NCI-H748 treated with DMSO at 0.1 percent for 48 hours (cell line): Measurements from ENCODE around the gene SEC31A.
"Not testable (repeated sequence)": the region's sequence is repeated elsewhere in the genome, so short reads cannot be mapped to it uniquely, and the experiment has no call there.

ENCODE experiments used
- DNase-seq: peaks from one replicate; lab custom pipeline; 2025; lab: John Stamatoyannopoulos, UW

SEC31A gene

DNA sequence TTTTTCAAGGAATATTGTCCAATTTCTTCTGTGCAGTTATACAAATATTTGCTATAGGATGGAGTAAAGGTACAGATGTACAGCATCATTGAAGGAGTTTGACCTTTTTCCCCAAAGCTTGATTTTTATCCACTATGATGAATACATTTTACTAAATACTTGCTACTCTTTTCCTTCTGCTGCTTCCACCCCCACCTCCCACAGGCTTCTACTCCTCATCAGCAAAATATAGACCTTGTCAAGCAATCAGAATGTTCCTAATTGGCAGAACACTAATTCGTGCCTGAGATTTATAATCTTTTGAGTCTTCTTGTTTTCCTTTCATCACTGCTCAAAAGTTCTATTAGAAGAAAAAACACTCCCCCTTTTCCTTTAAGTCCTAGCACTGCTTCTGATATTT, 5.8 kb upstream of the SEC31A start:
- no peak for DNase-seq

DNA sequence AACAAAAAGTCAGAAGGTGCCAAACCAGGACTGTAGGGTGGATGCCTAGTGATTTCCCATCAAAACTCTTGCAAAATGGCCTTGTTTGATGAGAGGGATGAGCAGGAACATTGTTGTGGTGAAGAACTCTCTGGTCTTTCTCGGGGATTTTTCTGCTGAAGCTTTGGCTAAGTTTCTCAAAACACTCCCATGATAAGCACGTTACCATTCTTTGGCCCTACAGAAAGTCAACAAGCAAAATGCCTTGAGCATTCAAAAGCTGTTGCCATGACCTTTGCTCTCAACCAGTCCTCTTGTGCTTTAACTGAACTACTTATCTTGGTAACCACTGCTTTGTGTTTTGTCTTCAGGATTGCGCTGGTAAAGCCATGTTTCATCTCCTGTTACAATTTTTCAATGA, 3.0 kb upstream of the SEC31A start:
- DNase-seq: no peak

DNA sequence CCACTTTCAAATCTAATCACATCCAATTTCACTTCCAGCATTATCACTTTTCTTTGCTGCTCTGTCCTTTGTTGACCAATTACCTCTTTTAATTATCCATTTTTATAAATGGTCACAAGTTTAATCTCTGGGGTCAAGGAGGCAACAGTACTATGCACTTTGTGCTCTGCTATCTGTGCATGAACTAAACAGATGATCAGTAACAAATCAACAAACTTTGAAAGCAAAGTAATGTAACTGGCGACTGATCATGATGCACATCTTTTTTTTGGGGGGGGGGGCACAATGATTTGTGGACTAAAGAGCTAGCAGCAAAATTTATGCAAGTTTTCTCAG, 1.5 kb upstream of the SEC31A start:
- DNase-seq: no peak

DNA sequence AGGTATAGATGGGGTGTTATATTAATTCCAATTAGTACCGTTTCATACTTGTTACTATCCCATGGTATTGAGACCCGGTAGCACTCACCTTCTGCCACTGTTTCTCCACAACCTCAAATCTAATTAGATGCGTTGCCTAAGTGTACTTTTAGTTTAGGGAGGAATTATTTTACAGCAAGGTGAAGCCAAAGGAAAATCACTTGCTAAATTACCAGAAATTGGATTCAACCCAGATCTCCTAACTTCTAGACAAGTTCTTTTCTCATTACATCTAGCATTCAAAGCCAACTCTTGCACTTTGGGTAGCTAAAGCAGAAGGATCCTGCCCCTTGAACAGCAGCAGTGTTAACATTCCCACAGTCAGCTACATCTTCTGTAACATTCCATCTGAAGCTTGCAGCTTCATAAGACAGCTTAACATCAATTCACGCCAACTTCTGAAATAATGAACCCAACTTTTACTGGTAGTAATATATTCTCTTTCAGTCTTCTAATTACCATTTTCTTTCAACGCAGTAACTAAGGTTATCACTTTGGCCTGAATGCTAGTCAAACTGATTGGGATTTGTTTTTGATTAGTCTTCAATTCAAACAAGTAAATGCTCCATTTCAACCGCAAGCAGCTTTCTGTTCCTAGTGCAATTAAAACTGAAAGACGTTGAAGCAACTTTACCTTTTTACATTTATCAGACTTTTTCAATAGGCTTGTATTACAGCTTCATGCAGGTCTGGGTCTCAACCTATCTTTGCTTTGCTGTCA, 934 bp upstream of the SEC31A start:
- DNase-seq: no peak

GRCh38 chr4:82890528-82890900, 439 bp downstream of the SEC31A start:
- no peak for DNase-seq

GRCh38 chr4:82889287-82889686, 1.7 kb downstream of the SEC31A start:
- DNase-seq: no peak

DNA sequence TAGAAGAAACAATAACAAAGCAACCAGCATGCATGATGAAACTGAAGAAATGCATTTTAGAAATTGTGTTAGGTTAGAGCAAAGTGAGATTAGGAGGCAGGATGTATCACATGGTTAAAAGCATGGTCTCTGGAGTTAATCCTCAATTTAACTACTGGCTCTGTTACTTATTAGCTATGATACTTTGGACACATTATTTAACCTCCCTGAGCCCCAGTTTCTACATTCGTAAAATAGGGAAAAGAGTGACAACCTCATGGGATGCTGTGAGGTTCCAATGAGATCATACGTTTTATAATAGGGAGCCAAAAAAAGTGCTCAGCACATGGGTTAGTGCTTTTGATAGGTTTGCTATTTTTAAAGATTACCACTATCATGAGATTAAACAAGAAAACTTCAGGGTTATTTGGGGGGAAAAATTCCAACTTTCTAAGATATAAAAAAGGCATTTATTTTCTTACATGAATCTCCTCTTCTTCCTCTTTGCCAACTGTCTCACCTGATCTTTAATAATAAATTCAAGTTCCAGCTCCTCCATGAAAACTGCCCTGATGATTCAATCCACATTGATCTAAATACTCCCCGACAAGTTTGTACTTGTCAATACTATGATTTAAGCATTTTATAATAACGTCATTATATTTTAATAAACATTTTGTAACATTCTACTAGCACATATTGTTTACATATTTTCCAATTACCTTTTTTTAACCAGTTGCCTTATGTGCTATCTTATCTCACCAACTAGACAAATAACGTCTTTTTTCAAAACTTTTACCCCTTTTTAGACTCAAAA, 4.6 kb downstream of the SEC31A start:
- no peak for DNase-seq

DNA sequence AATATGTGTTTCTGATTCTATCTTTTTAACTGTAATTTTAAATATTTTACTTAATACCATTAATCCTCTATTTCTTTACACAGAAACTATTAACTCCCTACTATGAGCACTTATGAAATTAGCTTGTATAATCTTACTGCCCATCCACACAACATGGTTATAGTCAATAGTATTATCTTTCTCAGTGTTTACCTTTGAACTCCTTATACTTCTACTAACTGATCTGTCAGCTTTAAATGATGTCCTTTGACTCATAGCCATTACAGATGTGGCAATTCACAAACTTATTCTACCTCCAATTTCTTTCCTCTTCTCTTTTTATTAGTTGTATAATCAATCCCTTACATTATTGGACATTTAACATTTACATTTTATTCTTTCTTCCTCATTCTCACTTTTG, 5.5 kb downstream of the SEC31A start:
- no peak for DNase-seq

DNA sequence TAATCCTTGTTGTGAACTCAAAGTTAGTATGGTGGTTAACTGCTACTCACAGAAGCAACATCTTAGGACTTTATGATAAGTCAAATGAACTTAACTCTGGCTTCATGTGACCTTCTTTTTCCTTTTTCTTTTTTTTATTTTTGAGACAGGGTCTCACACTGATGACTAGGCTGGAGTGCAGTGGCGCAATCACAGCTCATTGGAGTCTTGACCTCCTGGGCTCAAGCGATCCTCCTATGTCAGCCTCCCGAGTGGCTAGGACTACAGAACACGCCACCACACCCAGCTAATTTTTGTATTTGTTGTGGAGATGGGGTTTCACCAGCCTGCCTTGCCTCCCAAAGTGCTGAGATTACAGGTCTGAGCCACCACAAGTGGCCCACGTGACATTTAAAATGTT, 22.4 kb downstream of the SEC31A start:
- no peak for DNase-seq

GRCh38 chr4:82866706-82867385, 24.1 kb downstream of the SEC31A start:
- no peak for DNase-seq

GRCh38 chr4:82866033-82866432, 24.9 kb downstream of the SEC31A start:
- DNase-seq: not testable (repeated sequence)

GRCh38 chr4:82865592-82865991, 25.4 kb downstream of the SEC31A start:
- DNase-seq: no peak

- DNase-seq: no peak
Observed at GRCh38 chr4:82864336-82864979, 26.5 kb downstream of the SEC31A start.

- DNase-seq: no peak
Observed at GRCh38 chr4:82861529-82861928, 29.4 kb downstream of the SEC31A start.

DNA sequence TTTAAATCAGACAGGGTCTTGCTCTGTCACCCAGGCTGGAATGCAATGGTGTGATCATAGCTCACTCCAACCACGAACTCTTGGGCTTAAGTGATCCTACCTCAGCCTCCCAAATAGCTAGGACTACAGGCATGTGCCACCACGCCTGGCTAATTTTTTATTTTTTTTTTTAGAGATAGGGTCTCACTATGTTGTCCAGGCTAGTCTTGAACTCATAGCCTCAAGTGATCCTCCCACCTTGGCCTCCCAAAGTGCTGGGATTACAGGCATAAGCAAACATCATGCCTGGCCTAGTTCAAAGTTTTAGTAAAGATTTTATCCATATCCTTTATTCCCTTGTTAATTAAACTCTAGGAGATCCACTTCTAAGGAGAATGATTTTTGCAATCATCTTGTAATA, 30.5 kb downstream of the SEC31A start:
- not testable (repeated sequence) for DNase-seq

DNA sequence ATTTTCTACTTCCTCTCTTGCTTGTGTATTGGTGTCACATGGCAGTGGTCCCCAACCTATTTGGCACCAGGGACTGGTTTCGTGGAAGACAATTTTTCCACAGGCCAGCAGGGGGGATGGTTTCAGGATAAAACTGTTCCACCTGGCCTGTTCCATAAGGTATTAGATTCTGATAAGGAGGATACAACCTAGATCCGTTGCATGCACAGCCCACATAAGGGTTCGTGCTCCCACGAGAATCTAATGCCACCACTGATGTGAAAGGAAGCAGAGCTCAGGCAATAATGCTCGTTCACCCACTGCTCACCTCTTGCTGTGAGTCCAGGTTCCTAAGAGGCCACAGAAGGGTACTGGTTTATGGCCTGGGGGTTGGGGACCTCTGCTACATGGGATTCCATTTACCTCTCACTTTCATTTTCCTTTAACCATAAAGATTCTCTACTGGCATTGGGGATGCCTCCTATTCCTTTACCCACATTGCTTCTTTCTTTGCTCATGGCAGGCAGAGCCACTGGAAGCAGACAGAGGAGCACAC, 38.1 kb downstream of the SEC31A start:
- no peak for DNase-seq

DNA sequence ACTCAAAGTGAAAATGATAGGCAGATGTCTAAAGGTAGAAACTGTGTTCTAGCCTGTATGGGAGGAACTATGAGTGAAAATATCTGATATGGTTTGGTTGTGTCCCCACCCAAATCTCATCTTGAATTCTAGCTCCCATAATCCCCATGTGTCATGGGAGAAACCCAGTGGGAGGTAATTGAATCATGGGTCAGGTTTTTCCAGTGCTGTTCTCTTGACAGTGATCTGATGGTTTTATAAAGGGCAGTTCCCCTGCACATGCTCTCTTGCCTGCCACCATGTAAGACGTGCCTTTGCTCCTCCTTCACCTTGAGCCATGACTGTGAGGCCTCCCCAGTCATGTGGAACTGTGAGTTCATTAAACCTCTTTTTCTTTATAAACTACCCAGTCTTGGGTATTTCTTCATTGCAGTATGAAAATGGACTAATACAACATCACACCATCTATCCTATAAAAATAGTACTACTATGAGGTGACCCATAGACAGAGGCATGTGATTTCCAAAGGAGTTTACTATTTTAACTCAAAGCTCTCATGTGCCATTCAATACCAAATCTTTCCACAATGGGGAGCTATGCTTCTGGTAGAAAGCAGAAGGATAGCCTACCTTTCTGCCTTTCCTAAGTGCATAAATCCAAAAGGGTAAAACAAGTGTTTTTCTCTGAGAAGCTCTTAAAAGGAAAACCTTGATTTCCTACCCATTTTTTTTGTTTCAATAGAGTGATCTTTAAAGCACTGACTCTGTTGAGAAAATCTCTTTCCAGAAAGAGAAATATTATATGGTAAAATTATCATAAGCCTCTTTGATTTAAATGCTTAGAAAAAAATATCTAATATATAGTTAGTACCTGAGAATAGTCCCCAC, 38.8 kb downstream of the SEC31A start:
- peak; percentile 1 for DNase-seq

GRCh38 chr4:82851318-82851717, 39.6 kb downstream of the SEC31A start:
- no peak for DNase-seq

- DNase-seq: no peak
Observed at GRCh38 chr4:82850684-82851083, 40.3 kb downstream of the SEC31A start.

DNA sequence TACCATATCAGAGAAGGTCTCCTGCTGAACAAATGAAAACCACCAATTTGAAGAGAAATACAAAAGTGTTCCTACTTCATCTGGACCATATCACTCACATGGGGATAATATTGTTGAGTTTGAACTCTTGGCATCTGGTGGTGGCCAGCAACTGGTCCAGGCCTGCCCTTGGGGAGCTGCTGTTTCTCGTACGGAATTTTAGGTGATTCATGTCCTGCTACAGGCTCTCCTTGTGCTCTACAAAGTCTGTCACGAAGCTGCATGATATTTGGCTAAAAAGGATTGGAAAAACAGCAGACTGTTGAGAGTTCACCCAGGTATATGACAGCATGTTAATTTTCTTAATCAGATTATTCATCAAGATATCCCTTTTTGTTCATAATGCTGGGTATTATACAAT, 42.2 kb downstream of the SEC31A start:
- DNase-seq: no peak

DNA sequence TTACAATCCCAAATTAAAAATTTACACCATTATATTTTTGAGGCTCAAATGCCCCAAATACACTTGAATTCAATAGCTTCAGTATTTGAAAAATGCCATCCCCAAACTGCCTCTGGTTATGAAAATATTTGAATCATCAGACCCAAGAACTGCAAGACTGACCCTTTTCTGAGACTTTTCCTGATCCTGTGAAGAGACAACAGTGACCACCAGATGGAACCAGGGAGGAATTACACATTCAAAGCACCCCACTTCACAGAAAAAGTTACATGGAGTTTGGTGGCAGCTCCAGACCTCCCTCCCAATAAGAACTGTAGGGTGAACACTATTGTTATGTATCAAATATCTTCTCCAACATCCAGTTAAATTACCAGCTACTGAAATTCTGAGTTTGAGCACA, 48.4 kb downstream of the SEC31A start:
- DNase-seq: no peak
